AG09319 (cell line): ENCODE results near the gene TPBG.

Experiments used
- DNase-seq: peaks from one replicate; pipeline ENCODE4 v3.0.0-alpha.2; 2010; ENCODE audit warnings: low read depth; ENCODE audit errors: extremely low read depth
- CTCF ChIP-seq: IDR thresholded peaks from 2 replicates; pipeline ENCODE4 v1.5.1; 2011; ENCODE audit warnings: low read depth, mild to moderate bottlenecking, inconsistent platforms, low read length, moderate library complexity

TPBG gene

GRCh38 chr6:82363428-82364086 is at the start of gene TPBG:
Gene TPBG, plus strand, starts transcription at chr6:82363817. Its CDS starts 1,145 bp downstream, at chr6:82364962.
- DNase-seq: no peak
- TF ChIP-seq CTCF: peak; percentile 33

GRCh38 chr6:82322386-82322785 is 41.2 kb upstream of the TPBG start:
- no peak for DNase-seq
- TF ChIP-seq CTCF: no peak

- no peak for TF ChIP-seq CTCF
- no peak for DNase-seq
Observed at GRCh38 chr6:82329766-82330165, 33.9 kb upstream of the TPBG start.

GRCh38 chr6:82330171-82330804 is 33.3 kb upstream of the TPBG start:
- no peak for TF ChIP-seq CTCF
- no peak for DNase-seq

GRCh38 chr6:82331031-82331773 is 32.4 kb upstream of the TPBG start:
- peak; percentile 61 for TF ChIP-seq CTCF
- peak; percentile 22 for DNase-seq

GRCh38 chr6:82333781-82334180 is 29.8 kb upstream of the TPBG start:
- no peak for TF ChIP-seq CTCF
- DNase-seq: no peak

- no peak for DNase-seq
- no peak for TF ChIP-seq CTCF
Observed at GRCh38 chr6:82337688-82338257, 25.8 kb upstream of the TPBG start.
